HG03025 (cell line): ENCODE data around the gene TMEM106C.

Experiments used
- ATAC-seq: cut with Tn5 transposase; IDR thresholded peaks from one replicate; pipeline ENCODE4 v1.9.1; 2021; ENCODE audit warnings: mild to moderate bottlenecking, moderate library complexity; ENCODE audit not compliant: unreplicated experiment, low FRiP score

Gene TMEM106C

GRCh38 chr12:48013287-48013686, 49.9 kb downstream of the TMEM106C start:
- ATAC-seq, result no peak

GRCh38 chr12:48015129-48015528, 51.7 kb downstream of the TMEM106C start:
- ATAC-seq, result no peak

- ATAC-seq, result no peak
Measured at GRCh38 chr12:48015954-48016353, 52.6 kb downstream of the TMEM106C start.

GRCh38 chr12:48016373-48017020, 53.1 kb downstream of the TMEM106C start:
- ATAC-seq, result no peak

GRCh38 chr12:48017496-48017895, 54.1 kb downstream of the TMEM106C start:
- no peak for ATAC-seq

DNA sequence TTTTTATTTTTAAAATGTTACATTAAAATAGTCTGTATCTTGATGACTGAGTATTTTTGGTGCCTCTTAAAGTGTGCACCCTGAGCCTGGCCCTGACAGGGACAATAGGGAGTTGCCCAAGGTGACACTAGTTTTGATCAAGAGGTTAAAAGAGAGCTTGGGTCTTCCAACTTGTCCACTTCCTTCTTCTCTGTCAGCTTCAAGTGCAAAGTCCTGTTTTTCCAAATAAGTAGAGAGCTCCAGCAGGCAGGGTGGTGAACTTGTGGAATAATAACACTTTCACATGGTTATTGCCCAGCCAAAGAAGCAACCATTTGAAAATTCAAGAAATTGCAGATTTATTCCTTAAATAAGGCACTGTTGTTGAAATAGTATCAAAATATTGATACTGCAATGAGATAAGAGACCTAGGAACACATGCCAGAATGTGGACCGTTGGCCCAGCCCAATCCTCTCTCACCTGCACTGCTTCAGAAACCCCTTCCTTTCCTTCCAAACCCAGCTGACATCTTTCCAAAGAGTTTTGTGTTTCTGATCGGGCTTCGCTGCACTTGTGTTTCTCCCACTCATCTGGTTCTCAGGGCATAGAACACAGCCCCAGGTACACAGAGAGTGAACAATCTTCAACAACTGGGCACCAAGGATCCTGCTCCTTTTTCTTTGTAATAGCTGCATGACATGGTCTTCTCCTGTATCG, 54.7 kb downstream of the TMEM106C start:
- ATAC-seq, result no peak
